ENCODE data around the gene TUBGCP3.
A peak's percentile ranks its signal among the peaks of the same experiment; 100 is the strongest.

TUBGCP3 gene

DNA sequence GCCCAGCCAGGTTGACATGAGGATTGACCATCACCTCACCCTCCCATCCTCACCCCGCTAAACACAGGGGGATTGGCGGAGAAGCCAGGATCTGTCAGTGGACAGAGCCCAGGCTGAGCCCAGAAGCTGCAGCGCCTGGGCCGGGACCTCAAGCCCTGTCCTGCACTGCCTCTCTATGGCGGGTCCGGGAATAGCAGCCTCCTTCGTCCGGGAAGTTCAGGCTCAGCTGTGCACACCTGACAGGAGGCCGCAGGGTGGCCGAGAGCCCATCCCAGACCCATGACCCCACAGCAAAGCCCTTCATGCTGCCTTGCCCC, 144.0 kb downstream of the TUBGCP3 start:
- H3K4me3 ChIP-seq (replicated peaks in 1 of 2; ENCODE audit: low read depth in 2 of 2, low read length in 2 of 2) = no peak overlapping the region
- DNase-seq (ENCODE audit: low read depth in 2 of 2) = peak; percentile 59 to 60
- TF ChIP-seq, protein P1, sequence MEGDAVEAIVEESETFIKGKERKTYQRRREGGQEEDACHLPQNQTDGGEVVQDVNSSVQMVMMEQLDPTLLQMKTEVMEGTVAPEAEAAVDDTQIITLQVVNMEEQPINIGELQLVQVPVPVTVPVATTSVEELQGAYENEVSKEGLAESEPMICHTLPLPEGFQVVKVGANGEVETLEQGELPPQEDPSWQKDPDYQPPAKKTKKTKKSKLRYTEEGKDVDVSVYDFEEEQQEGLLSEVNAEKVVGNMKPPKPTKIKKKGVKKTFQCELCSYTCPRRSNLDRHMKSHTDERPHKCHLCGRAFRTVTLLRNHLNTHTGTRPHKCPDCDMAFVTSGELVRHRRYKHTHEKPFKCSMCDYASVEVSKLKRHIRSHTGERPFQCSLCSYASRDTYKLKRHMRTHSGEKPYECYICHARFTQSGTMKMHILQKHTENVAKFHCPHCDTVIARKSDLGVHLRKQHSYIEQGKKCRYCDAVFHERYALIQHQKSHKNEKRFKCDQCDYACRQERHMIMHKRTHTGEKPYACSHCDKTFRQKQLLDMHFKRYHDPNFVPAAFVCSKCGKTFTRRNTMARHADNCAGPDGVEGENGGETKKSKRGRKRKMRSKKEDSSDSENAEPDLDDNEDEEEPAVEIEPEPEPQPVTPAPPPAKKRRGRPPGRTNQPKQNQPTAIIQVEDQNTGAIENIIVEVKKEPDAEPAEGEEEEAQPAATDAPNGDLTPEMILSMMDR (IDR thresholded peaks at IDR 0.05; ENCODE audit: low read depth, low read length) = peak; percentile 91

DNA sequence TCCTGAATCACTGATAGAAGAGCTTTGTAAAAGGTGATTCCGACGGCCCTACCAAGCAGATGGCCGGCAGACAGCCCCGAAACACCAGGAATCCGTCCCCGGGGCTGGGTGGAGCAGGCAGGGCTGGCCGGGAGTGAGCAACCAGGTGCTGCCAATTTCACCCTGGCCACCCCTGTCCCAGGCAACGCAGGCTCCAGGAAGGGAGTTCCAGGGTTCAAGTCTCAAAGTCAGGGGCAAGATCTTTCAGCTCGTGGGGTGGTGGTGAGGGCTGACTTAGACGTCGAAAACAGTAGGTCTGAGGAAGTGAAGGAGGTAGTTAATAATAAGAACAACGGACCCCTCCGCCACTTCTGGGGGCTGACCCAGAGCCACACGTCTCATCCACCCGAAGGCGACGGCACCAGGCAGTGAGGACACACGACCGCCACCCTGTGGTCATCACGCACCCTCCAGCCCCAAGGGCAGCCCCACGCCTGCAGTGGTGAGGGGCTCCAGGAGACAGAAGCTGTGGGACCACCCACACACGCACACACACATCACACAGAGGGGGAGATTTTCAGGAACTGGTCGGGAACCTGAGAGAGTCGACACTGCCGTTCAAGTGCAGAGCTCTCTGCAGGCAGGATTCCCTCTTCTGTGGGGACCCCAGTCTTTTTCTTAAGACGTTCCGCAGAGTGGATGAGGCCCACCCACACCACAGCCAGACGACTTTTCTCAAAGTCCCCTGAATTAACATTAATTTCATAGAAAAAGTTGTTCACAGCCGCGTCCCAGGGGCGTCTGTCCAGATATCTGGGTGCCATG, 144.6 kb downstream of the TUBGCP3 start:
- TF ChIP-seq, protein P1 (IDR thresholded peaks at IDR 0.05; ENCODE audit: low read depth, low read length) = peak; percentile 47
- peak in 1 of 2 donors; percentile 2 for DNase-seq (ENCODE audit: low read depth in 2 of 2)
- H3K4me3 ChIP-seq (replicated peaks in 1 of 2; ENCODE audit: low read depth in 2 of 2, low read length in 2 of 2) = no peak overlapping the region

DNA sequence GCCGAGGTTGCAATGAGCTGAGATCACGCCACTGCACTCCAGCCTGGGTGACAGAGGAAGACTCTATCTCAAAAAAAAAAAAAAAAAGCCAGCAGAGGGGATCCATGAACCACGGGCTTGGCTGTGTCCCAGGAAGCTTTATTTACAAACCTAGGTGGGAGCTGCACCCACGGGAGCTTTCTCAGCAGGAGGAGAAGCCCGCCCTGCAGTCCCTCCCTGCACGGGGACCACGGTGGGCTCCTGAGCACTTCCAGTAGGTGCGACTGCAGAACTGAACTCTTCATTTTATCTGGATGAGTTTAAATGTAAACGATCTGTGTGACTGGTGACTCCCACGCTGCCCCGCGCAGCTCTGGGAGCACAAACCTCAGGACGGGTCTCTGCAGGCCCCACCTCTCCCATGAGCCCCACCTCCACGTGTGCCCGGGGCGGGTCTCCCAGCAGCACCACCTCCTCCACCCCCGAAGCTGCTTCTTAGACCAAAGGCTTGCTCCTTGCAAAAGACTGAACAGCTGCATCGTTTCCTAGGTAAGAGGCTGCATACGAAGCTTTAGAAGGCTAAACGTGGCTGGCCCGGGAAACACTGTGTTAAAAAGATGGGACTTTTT, 145.4 kb downstream of the TUBGCP3 start:
- no peak overlapping the region for H3K4me3 ChIP-seq (replicated peaks in 1 of 2; ENCODE audit: low read depth in 2 of 2, low read length in 2 of 2)
- TF ChIP-seq, protein P1 (IDR thresholded peaks at IDR 0.05; ENCODE audit: low read depth, low read length) = no peak
- no peak for DNase-seq (ENCODE audit: low read depth in 2 of 2)

DNA sequence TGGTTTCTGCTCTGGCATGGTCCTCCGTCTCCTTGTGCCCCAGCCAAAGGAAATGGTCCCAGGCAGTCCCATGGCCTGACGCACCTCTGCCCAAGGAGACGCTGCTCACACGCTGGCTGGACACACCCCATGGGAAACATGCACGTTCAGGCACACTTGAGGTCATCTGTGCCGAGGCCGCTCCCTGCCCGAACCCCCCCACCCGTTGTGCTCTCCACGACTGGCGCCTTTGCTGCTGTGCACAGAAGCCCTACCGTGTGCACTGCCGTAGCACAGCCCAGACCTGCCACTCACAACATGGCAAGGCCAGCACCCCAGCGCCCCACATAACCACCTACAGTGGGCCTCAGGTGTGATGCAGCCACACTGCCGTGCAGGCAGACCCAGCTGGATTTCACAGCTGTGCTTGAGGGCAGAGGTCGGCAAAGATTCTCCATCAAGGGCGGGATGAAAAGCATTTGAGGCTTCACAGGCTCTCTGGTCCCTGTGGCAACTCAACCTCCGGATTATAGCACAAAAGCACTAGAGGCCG, 146.1 kb downstream of the TUBGCP3 start:
- no peak for DNase-seq (ENCODE audit: low read depth in 2 of 2)
- no peak overlapping the region for H3K4me3 ChIP-seq (replicated peaks in 1 of 2; ENCODE audit: low read depth in 2 of 2, low read length in 2 of 2)
- TF ChIP-seq, protein P1 (IDR thresholded peaks at IDR 0.05; ENCODE audit: low read depth, low read length) = no peak

DNA sequence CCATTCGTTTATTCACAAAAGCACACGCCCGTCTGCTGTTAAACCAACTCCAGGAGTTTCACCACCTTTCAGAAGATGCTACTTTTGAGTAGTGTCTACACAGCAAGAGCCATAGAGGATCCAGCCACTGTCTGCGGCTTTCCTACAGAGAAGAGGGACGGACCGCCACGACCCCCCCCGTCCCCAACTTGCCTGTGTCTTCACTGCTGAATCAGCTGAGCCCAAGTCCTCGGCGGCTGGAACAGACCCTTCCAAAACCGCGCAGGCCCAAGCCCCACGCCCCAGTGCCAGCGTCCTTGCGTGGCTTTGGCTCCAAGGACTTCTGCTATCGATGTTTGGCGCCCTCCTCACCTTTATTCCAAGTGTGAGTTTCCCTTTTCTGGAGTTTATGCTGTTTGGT, 146.7 kb downstream of the TUBGCP3 start:
- TF ChIP-seq, protein P1 (IDR thresholded peaks at IDR 0.05; ENCODE audit: low read depth, low read length) = no peak
- DNase-seq (ENCODE audit: low read depth in 2 of 2) = no peak
- no peak overlapping the region for H3K4me3 ChIP-seq (replicated peaks in 1 of 2; ENCODE audit: low read depth in 2 of 2, low read length in 2 of 2)

DNA sequence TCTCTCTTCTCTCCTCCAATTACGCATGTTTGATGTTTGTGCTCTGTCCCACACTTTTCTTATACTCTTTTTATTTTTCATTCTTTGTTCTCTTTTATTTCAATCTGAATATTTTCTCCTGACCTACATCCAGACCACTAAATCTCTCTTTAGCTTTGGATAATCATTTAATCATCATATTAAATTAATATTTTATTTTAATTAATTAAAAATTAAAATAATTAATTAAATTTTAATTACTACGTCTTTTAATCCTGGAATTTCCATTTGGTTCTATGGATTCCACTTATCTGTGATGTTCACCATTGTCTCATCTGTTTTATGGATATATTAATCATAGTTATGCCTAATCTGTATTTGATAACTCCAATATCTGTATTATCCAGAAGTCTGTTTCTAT, 149.4 kb downstream of the TUBGCP3 start:
- DNase-seq (ENCODE audit: low read depth in 2 of 2) = no peak
- TF ChIP-seq, protein P1 (IDR thresholded peaks at IDR 0.05; ENCODE audit: low read depth, low read length) = no peak
- H3K4me3 ChIP-seq (replicated peaks in 1 of 2; ENCODE audit: low read depth in 2 of 2, low read length in 2 of 2) = no peak overlapping the region

Measured in cardiac fibroblast (primary cell).